ENCODE measurements around the gene DLX6.

The DLX6 gene

GRCh38 chr7:97011536-97012364, 6.4 kb downstream of the DLX6 start:
- no peak for DNase-seq

- DNase-seq: no peak
Measured at GRCh38 chr7:97012365-97013133, 7.2 kb downstream of the DLX6 start.

GRCh38 chr7:97013134-97013844, 7.9 kb downstream of the DLX6 start:
- no peak for DNase-seq

GRCh38 chr7:97013845-97014134, 8.4 kb downstream of the DLX6 start:
- DNase-seq: no peak

GRCh38 chr7:97014145-97014750, 8.9 kb downstream of the DLX6 start:
- DNase-seq: no peak

- no peak for DNase-seq
Measured at GRCh38 chr7:97015279-97015678, 9.9 kb downstream of the DLX6 start.

- no peak for DNase-seq
Measured at GRCh38 chr7:97015756-97016380, 10.5 kb downstream of the DLX6 start.

GRCh38 chr7:97016381-97017191, 11.2 kb downstream of the DLX6 start:
- DNase-seq: no peak

- no peak for DNase-seq
Measured at GRCh38 chr7:97017192-97018125, 12.1 kb downstream of the DLX6 start.

GRCh38 chr7:97018126-97018601, 12.8 kb downstream of the DLX6 start:
- DNase-seq: no peak

- DNase-seq: no peak
Measured at GRCh38 chr7:97018791-97019531, 13.6 kb downstream of the DLX6 start.

GRCh38 chr7:97019710-97020225, 14.4 kb downstream of the DLX6 start:
- no peak for DNase-seq

- no peak for DNase-seq
Measured at GRCh38 chr7:97020601-97020995, 15.2 kb downstream of the DLX6 start.

GRCh38 chr7:97020996-97021746, 15.8 kb downstream of the DLX6 start:
- DNase-seq: no peak

- DNase-seq: no peak
Measured at GRCh38 chr7:97021747-97022490, 16.6 kb downstream of the DLX6 start.

GRCh38 chr7:97022491-97023306, 17.3 kb downstream of the DLX6 start:
- no peak for DNase-seq

All from hematopoietic multipotent progenitor cell treated with erythropoietin and hydrocortisone succinate and interleukin-3 and kit ligand, for 8 days (in vitro differentiated cells).